ENCODE results near the gene ARFIP2. TPM values are rescaled to one million over a fixed set of nuclear protein-coding genes. Genes with fewer than 3 reads are reported as not detected.

ARFIP2 gene
- total RNA-seq, 1 experiment from 2014 or later: 55.1 TPM

- Histone ChIP-seq H4K5ac (ENCODE audit: insufficient read length, low read depth, low read length) (no peak overlapping the region), H3K79me1 (ENCODE audit: insufficient read depth, low read depth, low read length, poor library complexity, severe bottlenecking) (peaks cover 2% of the 10 kb centered on the region), H3K79me2 (ENCODE audit: insufficient read depth, low read length) (no peaks in the 10 kb centered on the region), H4K8ac (replicated peaks; ENCODE audit: insufficient read length, low read depth, low read length) (no peak overlapping the region), H2BK120ac (ENCODE audit: low read depth, low read length, poor library complexity, severe bottlenecking) (no peak overlapping the region), H3K4me2 (ENCODE audit: insufficient read depth, insufficient read length, low read length) (no peak overlapping the region), H3K23me2 (ENCODE audit: insufficient read length, low read depth, low read length, poor library complexity, severe bottlenecking) (no peaks in the 10 kb centered on the region), H3K23ac (ENCODE audit: insufficient read length, low read depth, low read length) (no peak overlapping the region), H2AFZ (ENCODE audit: low read length) (no peak overlapping the region), H2BK15ac (ENCODE audit: low read depth, low read length) (no peak overlapping the region), H2AK5ac (ENCODE audit: insufficient read length, low read length) (no peak overlapping the region), H2BK5ac (ENCODE audit: insufficient read length, low read length) (no peak overlapping the region), H3K18ac (ENCODE audit: insufficient read length, low read depth, low read length) (no peak overlapping the region), H3T11ph (ENCODE audit: low read length) (no peak overlapping the region), H3K27ac (ENCODE audit: insufficient read length, low read depth, low read length) (no peak overlapping the region), H4K20me1 (ENCODE audit: control insufficient read depth, insufficient read depth, insufficient read length) (no peaks in the 10 kb centered on the region), H3K27me3 (ENCODE audit: insufficient read depth, low read length) (no peaks in the 10 kb centered on the region), H2BK12ac (ENCODE audit: insufficient read length, low read depth, low read length) (no peak overlapping the region), H3K4me1 (ENCODE audit: insufficient read depth, low read length) (no peaks in the 10 kb centered on the region), H3K9ac (ENCODE audit: extremely low read depth, insufficient read length, low read length) (no peak overlapping the region), H3K56ac (ENCODE audit: insufficient read length, low read depth, low read length) (no peak overlapping the region), H3K14ac (ENCODE audit: insufficient read depth, low read length) (no peak overlapping the region), H3K9me3 (ENCODE audit: control insufficient read depth, low read depth, low read length) (no peaks in the 10 kb centered on the region), H3K4ac (ENCODE audit: low read depth, low read length) (no peak overlapping the region), H4K91ac (ENCODE audit: insufficient read length, low read depth, low read length) (no peak overlapping the region), H2BK20ac (ENCODE audit: low read depth, low read length, poor library complexity, severe bottlenecking) (no peak overlapping the region)
- no peaks in the 10 kb centered on the region for H3K4me1 Mint-ChIP-seq
- no peak for DNase-seq
- no peaks in the 10 kb centered on the region for H3K9me3 Mint-ChIP-seq
- WGBS (ENCODE audit: extremely low coverage, insufficient read length, low lambda C conversion rate): no CpG with 5 or more reads among the region's 6 CpGs
- TF ChIP-seq CTCF (conservative IDR thresholded peaks at IDR 0.05): no peak
- no peaks in the 10 kb centered on the region for H3K27me3 Mint-ChIP-seq (ENCODE audit: low read depth)
- no peak overlapping the region for H3K4me3 Mint-ChIP-seq
- H3K27ac Mint-ChIP-seq: no peak overlapping the region
- peaks cover 3 to 9% (median 7%) of the 10 kb centered on the region in 3 experiments; a peak in 6 of 7 replicates for H3K36me3 Mint-ChIP-seq (ENCODE audit: insufficient read depth in 1 of 3, low read depth in 3 of 3)
Measured at GRCh38 chr11:6488342-6488741, 7.2 kb upstream of the ARFIP2 start.

Measured in H9 (cell line).